DND-41 (cell line): ENCODE data around the gene STK32C.

ENCODE experiments used
- ATAC-seq: fragments of 200-7000 bp; cut with Tn5 transposase; 3 replicates; pipeline ENCODE4 v1.9.1; 2021; ENCODE audit warnings: low read depth; ENCODE audit not compliant: insufficient read depth
- DNase-seq: peaks from one replicate; pipeline ENCODE4 v3.0.0-alpha.2; 2020
- H2AFZ ChIP-seq: 2 replicates; pipeline ENCODE4 v1.6.0; 2012; ENCODE audit warnings: low read depth, low read length
- H3K27ac ChIP-seq: 2 replicates; pipeline ENCODE4 v1.5.1; 2012; ENCODE audit warnings: low read length, inconsistent platforms
- H3K27me3 ChIP-seq: fragments of 200-600 bp; sonication (generic); 2 replicates; pipeline ENCODE4 v1.6.0; 2012; ENCODE audit warnings: low read length, mild to moderate bottlenecking, inconsistent platforms; ENCODE audit not compliant: insufficient read depth, poor library complexity
- H3K36me3 ChIP-seq: 2 replicates; pipeline ENCODE4 v1.5.1; 2012; ENCODE audit warnings: low read length, inconsistent platforms; ENCODE audit not compliant: insufficient read depth
- H3K4me1 ChIP-seq: 2 replicates; pipeline ENCODE4 v1.5.1; 2012; ENCODE audit warnings: mild to moderate bottlenecking, low read length; ENCODE audit not compliant: insufficient read depth
- H3K4me2 ChIP-seq: 2 replicates; pipeline ENCODE4 v1.6.0; 2012; ENCODE audit warnings: mild to moderate bottlenecking, moderate library complexity, low read length, inconsistent platforms; ENCODE audit not compliant: insufficient read depth
- H3K4me3 ChIP-seq, 2 experiments: fragments of 200-600 bp in 1 of 2; shearing (Covaris generic) in 1 of 2; 2 replicates each; pipeline ENCODE4 v1.5.1; 2012 to 2016; ENCODE audit warnings: inconsistent platforms in 2 of 2, low read length in 2 of 2, mild to moderate bottlenecking in 2 of 2, low read depth in 1 of 2, moderate library complexity in 1 of 2
- H3K79me2 ChIP-seq: 2 replicates; pipeline ENCODE4 v1.6.0; 2012; ENCODE audit warnings: low read length, inconsistent platforms; ENCODE audit not compliant: insufficient read depth
- H3K9ac ChIP-seq: 2 replicates; pipeline ENCODE4 v1.6.0; 2012; ENCODE audit warnings: low read depth, mild to moderate bottlenecking, inconsistent platforms, low read length, moderate library complexity
- H3K9me3 ChIP-seq: 2 replicates; pipeline ENCODE4 v1.5.1; 2012; ENCODE audit warnings: low read length, moderate library complexity, mild to moderate bottlenecking, inconsistent platforms; ENCODE audit not compliant: insufficient read depth, severe bottlenecking
- H4K20me1 ChIP-seq: 2 replicates; pipeline ENCODE4 v1.6.0; 2012; ENCODE audit warnings: low read length; ENCODE audit not compliant: insufficient read depth
- EZH2 ChIP-seq: IDR thresholded peaks from 3 replicates; pipeline ENCODE4 v1.6.1; 2012; ENCODE audit warnings: borderline replicate concordance, low read depth, mild to moderate bottlenecking, moderate library complexity, low read length, inconsistent platforms; ENCODE audit not compliant: severe bottlenecking
- TF ChIP-seq, protein P1 (sequence below): IDR thresholded peaks from 2 replicates; pipeline ENCODE4 v1.5.1; 2012; ENCODE audit warnings: borderline replicate concordance, low read length, moderate library complexity, mild to moderate bottlenecking; ENCODE audit not compliant: poor library complexity, severe bottlenecking; ENCODE audit errors: extremely low read depth

STK32C gene

DNA sequence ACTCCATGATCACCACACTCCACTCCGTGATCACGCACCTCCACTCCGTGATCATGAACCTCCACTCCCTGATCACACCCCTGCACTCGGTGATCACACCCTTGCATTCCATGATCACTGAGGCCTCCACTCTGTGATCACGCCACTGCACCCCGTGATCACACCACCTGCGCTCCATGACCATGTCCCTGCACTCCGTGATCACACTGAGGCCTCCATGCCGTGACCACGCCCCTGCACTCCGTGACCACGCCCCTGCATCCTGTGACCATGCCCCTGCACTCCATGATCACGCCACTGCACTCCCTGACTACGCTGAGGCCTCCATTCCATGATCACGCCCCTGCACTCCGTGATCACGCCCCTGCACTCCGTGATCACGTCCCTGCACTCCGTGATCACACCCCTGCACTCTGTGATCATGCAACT lies 27.1 kb downstream of the STK32C start:
- H3K4me3 ChIP-seq = no peak overlapping the region
- H4K20me1 ChIP-seq = peaks cover 7% of the 10 kb centered on the region; the same call in 1 of the 2 replicates
- H3K4me2 ChIP-seq = no peak overlapping the region
- no peaks in the 10 kb centered on the region for H3K27me3 ChIP-seq
- DNase-seq (no peak), ATAC-seq (no peak)
- H3K9ac ChIP-seq = no peak overlapping the region
- no peak overlapping the region for H2AFZ ChIP-seq
- H3K9me3 ChIP-seq = no peaks in the 10 kb centered on the region
- H3K4me1 ChIP-seq = no peaks in the 10 kb centered on the region
- no peaks in the 10 kb centered on the region for H3K36me3 ChIP-seq
- no peak for TF ChIP-seq EZH2
- TF ChIP-seq, protein P1, sequence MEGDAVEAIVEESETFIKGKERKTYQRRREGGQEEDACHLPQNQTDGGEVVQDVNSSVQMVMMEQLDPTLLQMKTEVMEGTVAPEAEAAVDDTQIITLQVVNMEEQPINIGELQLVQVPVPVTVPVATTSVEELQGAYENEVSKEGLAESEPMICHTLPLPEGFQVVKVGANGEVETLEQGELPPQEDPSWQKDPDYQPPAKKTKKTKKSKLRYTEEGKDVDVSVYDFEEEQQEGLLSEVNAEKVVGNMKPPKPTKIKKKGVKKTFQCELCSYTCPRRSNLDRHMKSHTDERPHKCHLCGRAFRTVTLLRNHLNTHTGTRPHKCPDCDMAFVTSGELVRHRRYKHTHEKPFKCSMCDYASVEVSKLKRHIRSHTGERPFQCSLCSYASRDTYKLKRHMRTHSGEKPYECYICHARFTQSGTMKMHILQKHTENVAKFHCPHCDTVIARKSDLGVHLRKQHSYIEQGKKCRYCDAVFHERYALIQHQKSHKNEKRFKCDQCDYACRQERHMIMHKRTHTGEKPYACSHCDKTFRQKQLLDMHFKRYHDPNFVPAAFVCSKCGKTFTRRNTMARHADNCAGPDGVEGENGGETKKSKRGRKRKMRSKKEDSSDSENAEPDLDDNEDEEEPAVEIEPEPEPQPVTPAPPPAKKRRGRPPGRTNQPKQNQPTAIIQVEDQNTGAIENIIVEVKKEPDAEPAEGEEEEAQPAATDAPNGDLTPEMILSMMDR = no peak
- no peak overlapping the region for H3K27ac ChIP-seq
- no peaks in the 10 kb centered on the region for H3K79me2 ChIP-seq

DNA sequence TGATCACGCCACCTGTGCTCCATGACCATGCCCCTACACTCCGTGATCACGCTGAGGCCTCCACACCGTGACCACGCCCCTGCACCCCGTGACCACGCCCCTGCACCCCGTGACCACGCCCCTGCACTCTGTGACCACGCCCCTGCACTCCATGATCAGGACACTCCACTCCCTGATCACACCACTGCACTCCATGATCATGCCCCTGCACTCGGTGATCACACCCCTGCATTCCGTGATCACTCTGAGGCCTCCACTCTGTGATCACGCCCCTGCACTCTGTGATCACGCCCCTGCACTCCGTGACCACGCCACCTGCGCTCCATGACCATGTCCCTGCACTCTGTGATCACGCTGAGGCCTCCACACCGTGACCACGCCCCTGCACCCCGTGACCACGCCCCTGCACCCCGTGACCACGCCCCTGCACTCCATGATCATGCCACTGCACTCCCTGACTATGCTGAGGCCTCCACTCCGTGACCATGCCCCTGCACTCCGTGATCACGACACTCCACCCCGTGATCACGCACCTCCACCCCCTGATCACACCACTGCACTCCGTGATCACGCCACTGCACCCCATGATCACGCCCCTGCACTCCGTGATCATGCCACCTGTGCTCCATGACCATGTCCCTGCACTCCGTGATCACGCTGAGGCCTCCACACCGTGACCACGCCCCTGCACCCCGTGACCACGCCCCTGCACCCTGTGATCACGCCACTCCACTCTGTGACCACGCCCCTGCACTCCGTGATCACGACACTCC lies 27.7 kb downstream of the STK32C start:
- H3K9me3 ChIP-seq = no peaks in the 10 kb centered on the region
- no peak for ATAC-seq
- TF ChIP-seq EZH2 = no peak
- TF ChIP-seq, protein P1 = no peak
- H3K4me2 ChIP-seq = no peak overlapping the region
- peaks cover 7% of the 10 kb centered on the region; the same call in 1 of the 2 replicates for H4K20me1 ChIP-seq
- H3K9ac ChIP-seq = no peak overlapping the region
- no peaks in the 10 kb centered on the region for H3K27me3 ChIP-seq
- H3K4me3 ChIP-seq = no peak overlapping the region
- no peaks in the 10 kb centered on the region for H3K4me1 ChIP-seq
- H3K79me2 ChIP-seq = no peaks in the 10 kb centered on the region
- no peak overlapping the region for H3K27ac ChIP-seq
- H3K36me3 ChIP-seq = no peaks in the 10 kb centered on the region
- DNase-seq = no peak
- H2AFZ ChIP-seq = no peak overlapping the region

DNA sequence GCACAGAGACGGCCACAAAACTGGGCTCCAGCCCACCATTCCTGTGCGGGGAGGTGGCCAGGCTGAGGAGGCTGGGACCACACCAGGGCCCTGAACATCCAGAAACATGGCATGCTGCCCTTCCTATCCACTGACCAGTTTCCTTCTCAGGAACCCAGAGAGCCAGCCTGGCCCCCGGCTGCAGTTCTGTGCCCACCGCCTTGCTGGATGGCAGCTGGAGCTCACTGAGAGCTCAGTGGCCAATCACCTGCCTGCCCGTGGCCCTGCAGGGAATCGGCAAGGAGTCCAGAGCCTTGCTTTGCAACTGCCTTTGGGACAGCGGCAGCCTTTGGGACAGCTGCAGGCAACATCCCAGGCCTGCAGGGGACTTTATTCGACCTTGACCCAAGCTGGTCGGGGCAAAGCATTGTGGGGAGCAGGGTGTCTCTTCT lies 30.4 kb downstream of the STK32C start:
- Histone ChIP-seq H3K4me1 (no peaks in the 10 kb centered on the region), H3K9ac (no peak overlapping the region)
- no peak for ATAC-seq

More for the DNA sequence above, 30.4 kb downstream of the STK32C start:
- H3K9me3 ChIP-seq = no peaks in the 10 kb centered on the region
- no peaks in the 10 kb centered on the region for H3K27me3 ChIP-seq
- H3K4me2 ChIP-seq = no peak overlapping the region
- no peaks in the 10 kb centered on the region for H3K79me2 ChIP-seq
- H2AFZ ChIP-seq = no peak overlapping the region
- peaks cover 7% of the 10 kb centered on the region; the same call in 1 of the 2 replicates for H4K20me1 ChIP-seq
- no peaks in the 10 kb centered on the region for H3K36me3 ChIP-seq
- TF ChIP-seq EZH2 = no peak
- TF ChIP-seq, protein P1 = no peak
- no peak overlapping the region for H3K27ac ChIP-seq
- no peak for DNase-seq
- H3K4me3 ChIP-seq = no peak overlapping the region
